ENCODE results near the gene CHST11. TPM values are rescaled to one million over a fixed set of nuclear protein-coding genes. Genes with fewer than 3 reads are reported as not detected.

The CHST11 gene
- total RNA-seq, 1 donor from 2014 or later: 3.9 TPM

DNA sequence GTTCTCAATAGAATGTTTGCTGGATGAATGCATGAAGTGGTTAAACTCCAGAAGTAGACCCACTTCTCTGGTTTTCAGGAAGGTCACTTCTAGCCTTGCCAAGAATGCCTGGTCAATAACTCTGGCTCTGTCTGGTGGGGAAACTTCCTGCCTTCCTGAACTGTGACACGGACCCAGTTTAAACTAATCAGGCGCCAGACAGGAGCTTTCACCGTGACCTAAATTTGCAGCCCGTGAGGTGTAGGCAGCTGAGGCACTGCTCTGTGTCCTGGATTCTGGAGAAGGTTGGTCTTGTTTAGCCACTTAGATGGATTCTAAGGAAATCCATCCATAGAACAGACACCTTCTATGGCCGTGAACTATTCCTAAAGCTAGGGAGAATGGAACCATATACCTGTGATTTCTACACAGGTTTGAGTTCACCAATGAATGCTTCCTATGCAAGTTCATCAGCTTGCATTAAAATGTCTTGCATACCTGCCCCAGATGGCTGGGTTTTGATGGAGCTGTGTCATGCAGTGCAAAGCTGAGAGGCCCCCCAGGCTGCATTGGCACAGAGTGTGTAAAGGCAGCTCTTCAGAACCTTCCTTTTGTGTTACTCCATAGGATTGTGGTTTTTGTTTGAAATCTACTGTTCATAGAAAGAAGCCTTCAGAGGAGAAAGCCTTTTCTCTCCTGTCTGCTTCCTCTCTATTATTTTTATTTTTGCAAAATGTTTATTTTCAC lies 4.4 kb downstream of the CHST11 start:
- DNase-seq: no peak

DNA sequence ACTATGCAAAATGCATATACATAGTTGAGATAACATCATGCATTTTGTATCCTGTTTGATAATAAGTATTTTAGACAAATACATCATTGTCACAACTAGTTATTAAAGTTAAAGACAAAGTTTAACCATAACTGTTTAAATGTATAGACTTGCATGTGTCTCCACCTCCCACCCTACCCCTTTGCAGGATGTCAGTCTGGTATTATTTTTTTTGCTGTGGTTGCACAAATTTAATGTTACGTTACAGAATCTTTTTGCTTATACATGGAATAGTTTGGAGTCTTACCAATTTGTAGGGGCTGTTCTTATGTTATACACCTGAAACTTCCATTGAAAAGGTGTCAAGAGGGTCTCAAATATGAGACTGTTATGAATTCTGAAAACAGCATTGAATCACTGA lies 5.6 kb downstream of the CHST11 start:
- DNase-seq: no peak

DNA sequence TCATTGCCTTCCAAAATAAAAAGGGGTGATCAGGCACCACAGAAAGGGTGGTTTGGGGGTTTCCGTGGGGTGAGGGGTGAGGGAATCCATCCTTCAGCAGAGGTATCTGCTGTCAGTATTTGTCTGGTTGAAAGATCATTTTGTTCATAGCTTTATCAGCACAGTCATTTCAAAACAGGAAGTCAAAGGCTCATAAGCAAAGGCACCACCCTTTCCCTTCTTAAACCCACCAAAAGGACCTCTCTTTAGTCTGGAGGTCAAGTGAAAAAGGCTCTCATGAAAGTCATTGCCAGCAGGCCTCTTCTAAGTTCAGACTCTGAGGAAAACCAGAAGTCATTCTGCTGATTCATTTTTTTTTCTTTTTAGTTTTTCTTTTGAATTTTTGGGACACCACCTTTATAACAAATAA lies 6.2 kb downstream of the CHST11 start:
- no peak for DNase-seq

DNA sequence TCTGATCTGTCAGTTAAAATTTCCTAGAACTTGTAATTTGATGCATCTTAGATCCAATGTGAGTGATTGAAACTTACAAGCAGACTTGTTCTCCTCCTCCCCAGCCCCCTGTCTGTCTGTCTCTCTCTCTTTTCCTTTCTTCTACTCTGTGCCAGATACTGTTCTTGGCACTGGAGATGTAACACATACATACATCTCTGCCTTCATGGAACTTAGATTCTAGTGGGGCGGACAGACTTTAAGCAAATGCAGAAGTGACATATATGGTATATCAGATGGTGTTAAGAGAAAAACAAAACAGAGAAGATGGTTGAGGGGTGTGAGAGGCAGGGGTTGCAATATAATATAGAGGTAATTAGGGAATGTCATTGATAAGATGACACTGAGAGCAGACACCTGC lies 6.6 kb downstream of the CHST11 start:
- DNase-seq: no peak

DNA sequence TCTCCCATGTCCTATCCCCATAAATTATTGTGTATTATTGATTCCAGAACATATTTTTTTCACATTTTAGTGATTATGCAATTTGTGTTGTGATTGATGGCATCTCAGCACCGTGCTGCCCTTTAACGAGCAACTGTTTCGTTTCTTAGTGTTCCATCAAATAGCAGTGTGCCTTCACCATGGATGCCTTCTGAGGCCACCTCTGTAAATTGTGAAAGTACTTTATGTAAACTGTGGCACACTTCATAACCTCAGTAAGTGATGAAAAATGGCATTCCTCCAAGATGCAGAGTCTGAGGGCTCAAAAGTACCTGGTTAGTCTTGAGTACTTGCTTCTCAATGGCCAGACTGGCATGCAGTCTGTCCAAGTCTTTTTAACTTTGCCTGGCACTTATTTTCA lies 8.2 kb downstream of the CHST11 start:
- DNase-seq: no peak

DNA sequence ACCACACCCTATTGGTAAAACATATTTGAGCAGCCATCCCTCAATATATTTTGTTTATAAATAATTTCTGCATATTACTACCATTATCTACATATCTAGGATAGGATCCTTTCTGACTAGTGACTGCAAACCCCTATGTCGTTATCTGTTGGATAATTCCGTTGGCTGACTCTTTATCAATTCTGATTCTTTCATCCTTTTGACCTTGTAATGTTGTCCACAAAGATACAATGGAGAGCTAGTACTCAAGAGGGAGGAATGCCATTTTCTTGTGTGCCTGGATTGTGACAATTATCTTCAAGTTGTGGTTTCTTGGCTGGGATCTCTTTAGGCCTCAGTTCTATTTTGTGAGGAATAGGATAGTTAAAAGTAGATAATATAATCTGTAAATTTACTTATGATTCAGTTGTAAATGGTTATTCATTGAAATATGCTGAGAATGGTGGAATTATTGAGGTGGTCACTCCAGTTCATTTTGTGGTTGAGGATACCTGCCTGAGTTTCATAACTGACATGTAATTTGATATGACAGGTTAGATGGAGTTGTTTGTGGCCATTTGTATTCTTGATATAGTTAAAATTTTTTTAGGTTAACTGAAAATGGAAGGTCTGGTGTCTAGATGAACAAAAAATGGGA lies 10.1 kb downstream of the CHST11 start:
- DNase-seq: no peak

DNA sequence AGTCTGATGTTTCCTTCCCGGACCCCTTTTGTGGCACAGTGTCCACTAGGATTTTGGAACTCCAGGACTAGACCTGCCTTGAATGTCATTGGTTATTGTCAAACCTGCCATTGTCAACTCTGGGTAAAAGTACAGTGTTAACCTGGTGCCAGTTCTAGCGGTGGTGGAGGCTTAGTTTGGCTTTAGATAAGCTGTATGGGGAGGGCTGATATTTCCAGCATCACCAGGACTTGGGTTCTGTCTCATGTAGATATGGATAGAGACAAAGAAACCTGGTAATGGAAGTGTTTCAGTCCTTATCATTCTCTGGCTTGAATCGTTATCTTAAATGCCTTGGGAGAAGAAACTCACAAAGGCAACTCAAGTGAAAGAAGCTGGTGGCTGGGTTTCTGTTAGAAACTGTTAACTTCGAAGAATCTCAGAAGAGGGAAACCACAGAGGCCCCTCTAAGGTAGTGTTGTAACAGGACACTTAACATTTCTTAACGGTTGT lies 10.6 kb downstream of the CHST11 start:
- no peak for DNase-seq

DNA sequence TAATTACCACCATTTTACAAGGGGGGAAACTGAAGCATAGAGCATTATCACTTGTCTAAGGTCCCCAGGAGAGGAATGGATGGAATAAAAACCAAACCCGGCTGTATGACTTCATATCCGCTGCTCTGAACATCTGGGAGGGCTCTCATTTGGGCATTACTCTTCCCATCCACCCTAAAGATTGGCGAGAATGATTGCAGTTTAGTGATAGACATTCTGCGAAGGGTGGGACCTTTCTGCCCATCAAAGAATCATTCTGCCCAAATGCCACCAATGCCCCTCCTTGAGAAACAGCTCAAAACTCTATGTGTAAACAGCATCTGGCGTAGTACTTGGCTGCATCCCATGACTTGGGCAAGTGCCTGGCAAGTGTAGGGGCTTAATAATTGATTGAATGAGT lies 11.6 kb downstream of the CHST11 start:
- no peak for DNase-seq

DNA sequence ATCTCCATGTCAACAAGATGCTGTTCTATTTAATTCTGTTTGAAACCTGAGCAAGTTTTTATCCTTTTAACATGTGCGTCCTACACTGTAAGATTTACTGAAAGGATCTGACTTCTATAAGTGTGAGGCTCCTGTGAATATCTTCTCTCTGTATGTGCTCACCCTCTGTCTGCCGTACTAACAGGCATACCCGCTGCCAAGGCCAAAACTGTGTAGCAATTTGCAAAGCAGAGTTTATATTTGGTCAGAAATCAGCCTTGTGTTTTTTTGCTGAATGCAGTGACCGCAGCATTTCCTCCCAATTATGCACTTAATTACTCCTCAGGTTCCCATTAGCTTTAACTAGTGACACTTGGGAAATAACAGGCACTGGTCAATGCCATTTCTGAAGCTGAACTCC lies 12.3 kb downstream of the CHST11 start:
- no peak for DNase-seq

DNA sequence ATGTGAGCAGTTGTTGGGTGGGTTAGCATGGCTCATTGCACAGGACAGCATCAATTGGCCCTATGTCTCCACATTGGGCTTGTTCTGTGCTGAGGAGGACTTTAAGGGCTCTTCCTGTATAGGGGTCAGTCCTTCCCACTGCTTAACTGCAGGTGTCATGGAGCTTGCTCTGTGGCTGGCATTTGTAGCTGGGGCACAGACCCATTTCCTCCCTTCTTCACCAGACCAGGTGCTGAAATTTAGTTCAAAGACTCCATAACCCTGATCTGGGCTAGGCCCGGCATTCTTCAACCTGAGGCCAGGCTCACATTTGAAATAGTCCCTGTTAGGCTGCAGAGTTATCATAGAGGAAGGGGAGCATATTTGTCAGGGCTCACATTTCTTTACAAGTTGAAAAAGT lies 12.8 kb downstream of the CHST11 start:
- DNase-seq: no peak

DNA sequence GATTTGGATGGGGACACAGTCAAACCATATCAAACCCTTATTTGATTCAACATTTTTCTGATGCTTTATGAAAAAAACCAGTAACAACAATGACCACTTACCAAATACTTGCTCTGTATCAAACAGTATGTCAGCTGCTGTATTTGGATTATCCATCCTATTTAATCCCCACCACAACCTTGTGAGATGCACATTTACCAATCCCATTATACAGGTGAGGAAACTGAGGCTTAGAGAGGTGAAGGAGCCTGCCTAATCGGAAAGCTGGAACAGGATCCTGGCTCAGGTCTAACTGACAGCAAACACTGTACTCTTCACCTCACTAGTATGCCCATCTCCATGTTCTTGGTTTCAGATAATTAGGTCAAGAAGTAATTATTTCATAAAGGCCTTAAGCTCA lies 13.8 kb downstream of the CHST11 start:
- DNase-seq: no peak

DNA sequence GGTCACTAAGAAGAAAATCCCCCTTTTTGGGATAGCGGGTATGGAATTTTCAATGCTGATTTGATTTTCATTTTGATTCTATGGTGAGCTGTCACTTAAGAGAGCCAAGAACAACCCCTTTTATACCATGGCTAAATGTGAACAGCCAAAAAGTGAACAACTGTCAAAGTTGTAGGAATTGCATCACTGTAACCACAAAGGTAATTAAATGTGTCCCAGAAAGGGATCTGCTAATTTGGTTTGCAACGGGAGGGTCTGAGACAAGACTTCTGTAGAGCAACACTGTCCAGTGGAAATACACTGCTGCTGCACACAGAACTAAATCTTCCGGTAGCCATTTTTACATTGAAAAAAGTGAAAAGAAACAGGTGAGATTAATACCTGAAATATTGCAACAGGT lies 14.6 kb downstream of the CHST11 start:
- no peak for DNase-seq

DNA sequence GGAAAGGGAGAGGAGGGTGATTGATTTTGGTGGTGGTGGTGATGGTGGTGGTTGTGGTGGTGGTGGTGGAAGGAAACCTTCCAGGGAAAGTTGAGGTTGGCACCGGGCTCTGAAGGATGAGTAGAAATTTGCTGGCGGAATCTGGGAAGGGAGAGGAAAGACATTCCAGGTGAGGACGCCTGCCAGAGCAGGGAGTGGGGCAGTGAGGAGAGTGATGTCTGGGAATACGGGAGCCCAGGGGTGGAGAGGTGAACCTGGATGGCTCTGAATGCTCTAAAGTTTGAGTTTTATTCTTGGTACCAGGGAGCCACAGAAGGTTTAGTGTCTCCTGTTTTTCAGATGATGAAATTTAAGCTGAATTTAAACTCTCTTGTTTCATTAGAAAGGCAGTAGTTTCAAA lies 16.0 kb downstream of the CHST11 start:
- DNase-seq: no peak

DNA sequence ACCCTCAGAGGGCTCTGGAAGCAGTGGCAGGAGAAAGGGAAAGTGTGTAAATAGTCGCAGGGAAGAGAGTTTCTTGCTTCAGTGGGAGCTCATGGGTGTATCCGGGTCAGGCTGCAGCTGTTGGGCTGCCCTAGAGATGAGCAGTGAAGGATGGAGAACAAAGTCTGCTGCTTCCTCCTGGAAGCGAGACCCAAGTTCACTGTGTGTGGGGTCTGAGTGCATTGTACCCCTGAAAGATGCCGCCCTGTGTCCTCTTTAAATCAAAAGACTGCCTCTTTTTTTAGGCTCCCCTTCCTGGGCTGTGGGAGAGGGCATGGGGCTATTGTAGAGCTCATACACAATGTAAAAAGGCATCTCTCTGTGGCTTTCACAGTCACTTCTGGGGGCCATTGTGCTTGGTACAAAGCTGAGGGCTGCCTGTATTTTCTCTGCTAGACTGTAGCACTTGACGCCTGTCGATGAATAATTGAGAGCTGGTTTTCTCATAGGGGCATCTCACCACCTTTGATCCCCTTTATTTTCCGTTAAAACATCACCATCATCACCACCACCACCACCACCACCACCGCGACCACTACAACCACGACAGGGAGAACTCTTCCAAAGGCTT lies 16.7 kb downstream of the CHST11 start:
- no peak for DNase-seq

DNA sequence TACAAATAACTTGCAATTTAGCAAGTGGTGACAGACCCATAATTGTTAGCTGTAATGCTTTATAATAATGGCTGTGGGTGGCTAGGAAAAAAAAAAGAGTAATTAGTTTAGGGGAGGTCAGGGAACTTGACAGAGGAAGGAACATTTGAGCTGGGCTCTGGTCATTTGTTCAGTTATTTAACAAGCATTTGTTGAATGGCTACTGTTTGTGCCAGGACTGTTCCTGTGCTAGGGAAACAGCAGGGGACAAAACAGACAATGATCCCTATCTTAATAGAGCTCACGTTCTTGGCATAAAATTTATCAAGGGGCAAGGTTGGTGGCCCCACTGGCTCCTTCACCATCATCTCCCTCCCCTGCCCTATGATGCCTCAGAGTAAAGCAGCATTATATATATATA lies 18.5 kb downstream of the CHST11 start:
- no peak for DNase-seq

DNA sequence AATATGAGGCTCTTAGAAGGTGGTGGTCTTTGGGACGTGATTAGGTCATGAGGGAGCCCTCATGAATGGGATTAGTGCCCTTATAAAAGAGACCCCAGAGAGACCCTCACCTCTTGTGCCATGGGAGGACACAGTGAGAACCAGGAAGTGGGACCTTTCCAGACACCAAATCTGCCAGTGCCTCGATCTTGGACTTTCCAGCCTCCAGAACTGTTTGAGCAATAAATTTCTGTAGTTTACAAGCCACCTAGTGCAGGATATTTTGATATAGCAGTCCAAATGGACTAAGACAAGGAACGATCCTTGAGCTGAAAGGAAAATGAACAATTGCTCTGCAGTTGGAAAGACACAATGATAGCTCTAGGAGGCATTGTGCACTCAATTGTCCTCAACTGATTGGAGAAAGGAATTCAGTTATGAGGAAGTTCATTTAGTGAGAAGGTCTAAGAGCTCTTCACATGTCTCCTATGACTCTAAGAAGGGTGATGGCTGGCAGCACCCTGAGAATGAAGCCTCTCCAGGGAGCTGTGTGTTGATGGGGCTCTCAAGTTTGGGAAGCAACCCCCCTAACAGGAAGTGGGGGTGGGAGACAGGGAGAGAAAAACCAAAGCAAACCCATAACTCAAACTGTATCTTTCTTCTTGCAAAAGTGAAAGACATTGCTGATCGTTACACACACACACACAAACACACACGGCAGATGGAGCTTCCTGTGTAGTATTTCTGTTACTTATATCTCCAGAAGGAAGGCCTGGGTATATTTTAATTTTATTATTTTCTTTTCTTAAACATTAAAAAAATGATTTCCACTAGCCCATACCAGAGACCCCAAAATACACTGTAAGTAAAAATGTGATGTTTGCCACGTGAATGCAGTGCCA lies 21.0 kb downstream of the CHST11 start:
- DNase-seq: no peak

DNA sequence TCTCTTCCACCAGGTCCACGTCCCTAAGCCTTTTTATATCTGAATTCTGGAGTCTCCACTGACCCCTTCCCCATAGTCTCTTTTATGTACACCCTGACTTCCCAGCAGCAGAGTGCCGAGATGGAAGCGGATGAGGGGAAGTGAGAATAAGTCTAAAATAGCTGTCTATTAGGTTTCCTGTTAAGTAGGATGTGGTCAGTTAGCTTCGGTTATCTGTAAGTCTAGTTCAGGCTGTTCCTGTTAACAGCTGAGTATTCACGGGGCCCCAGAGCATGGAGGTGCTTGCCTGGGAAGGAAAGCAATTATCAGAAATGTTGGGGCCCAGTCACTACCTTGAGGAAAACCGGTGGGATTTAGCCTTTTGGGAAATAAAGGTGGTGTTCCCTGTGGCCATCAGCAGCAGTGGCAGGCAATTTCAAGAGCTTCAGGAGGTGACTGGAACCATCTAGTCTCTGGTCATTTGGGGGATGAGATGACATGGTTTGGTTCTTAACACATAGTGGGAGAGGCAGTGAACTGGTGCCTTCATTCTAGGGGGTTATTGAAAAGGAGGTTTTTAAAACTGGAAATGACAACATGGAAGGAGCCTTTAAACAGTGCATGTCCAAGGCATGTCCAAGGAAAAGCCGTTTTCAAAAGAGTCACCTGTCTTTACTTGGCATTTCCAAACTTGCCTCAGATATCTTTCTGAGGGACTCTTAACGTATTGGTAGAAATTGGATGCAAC lies 21.8 kb downstream of the CHST11 start:
- DNase-seq: no peak

DNA sequence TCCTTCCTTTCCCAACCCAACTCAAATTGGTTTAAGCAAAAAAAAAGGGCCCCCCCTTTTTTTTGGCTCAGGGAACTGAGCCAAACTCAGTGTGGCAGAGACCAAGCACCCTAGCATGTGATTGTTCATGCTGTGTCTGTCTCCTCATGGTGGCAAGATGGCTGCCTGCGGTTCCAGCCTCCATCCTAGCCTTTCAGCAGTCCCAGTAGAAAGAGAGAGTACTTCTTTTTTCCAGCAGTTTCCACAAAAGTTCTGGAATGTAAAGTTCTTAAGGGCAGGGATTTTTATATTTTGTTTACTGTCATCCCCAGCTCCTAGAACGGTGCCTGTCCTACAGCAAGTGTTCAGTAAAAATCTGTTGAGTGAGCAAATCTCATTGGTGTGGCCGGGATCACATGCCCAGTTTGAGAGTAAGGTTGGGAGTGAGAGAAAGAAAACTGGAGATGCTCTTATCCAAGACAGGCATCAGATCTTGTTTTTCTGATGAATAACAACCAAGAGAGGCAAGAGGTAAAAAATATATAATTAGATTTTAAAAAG lies 22.4 kb downstream of the CHST11 start:
- no peak for DNase-seq

DNA sequence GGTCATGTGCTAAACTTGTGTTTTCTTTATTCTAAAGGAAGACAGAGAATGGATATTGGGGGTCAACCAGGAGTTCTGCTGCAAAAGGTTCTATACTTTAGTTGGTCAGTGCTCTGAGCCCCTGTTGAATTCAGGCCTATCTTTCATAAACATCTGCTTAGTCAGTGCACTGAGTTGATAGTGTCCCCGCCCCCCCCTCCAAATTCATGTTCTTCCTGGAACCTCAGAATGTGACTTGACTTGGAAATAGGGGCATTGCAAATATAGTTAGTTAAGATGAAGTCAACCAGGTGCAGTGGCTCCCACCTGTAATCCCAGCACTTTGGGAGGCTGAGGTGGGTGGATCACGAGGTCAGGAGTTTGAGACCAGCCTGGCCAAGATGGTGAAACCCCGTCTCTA lies 23.3 kb downstream of the CHST11 start:
- DNase-seq: no peak

DNA sequence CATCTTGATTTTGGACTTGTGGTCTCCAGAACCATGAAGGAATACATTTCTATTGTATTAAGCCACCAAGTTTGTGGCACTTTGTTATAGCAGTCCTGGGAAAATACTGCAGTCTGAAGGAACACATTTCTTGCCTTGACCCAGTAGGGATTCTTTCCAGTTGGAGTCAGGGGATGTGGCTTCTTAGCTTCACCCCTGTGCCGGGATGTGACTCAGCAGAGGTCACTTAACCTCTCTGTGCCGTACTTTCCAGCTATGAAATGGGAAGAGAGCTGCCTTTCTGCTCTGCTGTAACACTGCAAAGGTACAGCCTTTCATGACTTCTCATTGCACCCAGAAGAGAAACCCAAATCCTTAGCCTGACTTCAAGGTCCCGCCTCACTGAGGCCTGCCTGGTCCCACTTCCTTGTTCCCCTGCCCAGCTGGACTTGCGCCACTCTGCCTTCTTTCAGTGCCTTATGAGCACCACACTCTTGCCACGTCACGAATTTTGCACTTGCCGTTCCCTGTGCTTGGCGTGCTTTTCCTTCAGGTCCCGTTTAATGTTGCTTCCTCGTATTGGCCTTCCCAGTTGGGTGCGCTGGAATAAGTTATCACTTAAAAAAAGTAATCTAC lies 24.2 kb downstream of the CHST11 start:
- DNase-seq: no peak

DNA sequence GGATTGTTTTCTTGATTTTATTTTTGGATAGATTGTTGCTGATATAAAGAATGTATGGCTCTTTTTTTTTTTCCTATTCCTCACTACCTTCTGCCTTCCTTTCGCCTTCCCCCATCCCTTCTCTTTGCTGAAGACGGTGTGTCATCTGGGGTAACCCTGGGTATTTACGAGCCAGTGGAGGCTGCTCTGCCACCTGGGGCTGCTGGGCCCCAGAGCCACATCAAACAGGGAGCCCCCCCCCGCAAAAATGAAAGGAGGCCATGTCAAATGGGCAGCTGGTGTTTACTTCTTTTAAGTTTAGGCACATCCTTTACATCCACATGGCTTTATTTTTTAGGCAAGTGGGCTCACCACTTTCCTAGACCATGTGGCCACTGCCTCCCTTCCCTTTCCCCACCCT lies 25.4 kb downstream of the CHST11 start:
- no peak for DNase-seq

Data from skin of body (tissue), 2 donors.